ENCODE measurements around the gene PRKCZ.
A peak's percentile ranks its signal among the peaks of the same experiment; 100 is the strongest.

Gene PRKCZ

GRCh38 chr1:2187619-2188018 lies 137.4 kb downstream of the PRKCZ start:
- peaks cover 31% of the 10 kb centered on the region for H3K36me3 ChIP-seq
- TF ChIP-seq CTCF (IDR thresholded peaks at IDR 0.05): no peak

GRCh38 chr1:2188336-2188735 lies 138.1 kb downstream of the PRKCZ start:
- Histone ChIP-seq H3K36me3 (peaks cover 32% of the 10 kb centered on the region), H3K27me3 (no peaks in the 10 kb centered on the region), H3K4me1 (ENCODE audit: control insufficient read depth in 1 of 2, insufficient read depth in 1 of 2, low read depth in 1 of 2, low read length in 1 of 2) (peaks cover 26 to 28% of the 10 kb centered on the region in 2 experiments), H3K9me3 (no peaks in the 10 kb centered on the region), H3K4me3 (ENCODE audit: low read depth in 1 of 2, low read length in 1 of 2) (no peak overlapping the region), H3K27ac (peak overlapping the region; percentile 23)
- no peak for TF ChIP-seq CTCF (IDR thresholded peaks at IDR 0.05)

More at GRCh38 chr1:2187619-2188018, 137.4 kb downstream of the PRKCZ start:
- no peak overlapping the region for H3K4me3 ChIP-seq (ENCODE audit: low read depth in 1 of 2, low read length in 1 of 2)
- no peaks in the 10 kb centered on the region for H3K9me3 ChIP-seq
- peaks cover 24 to 25% of the 10 kb centered on the region in 2 experiments for H3K4me1 ChIP-seq (ENCODE audit: control insufficient read depth in 1 of 2, insufficient read depth in 1 of 2, low read depth in 1 of 2, low read length in 1 of 2)
- no peaks in the 10 kb centered on the region for H3K27me3 ChIP-seq
- H3K27ac ChIP-seq: no peak overlapping the region

GRCh38 chr1:2189459-2190425 lies 139.5 kb downstream of the PRKCZ start:
- TF ChIP-seq CTCF (IDR thresholded peaks at IDR 0.05): no peak
- Histone ChIP-seq H3K36me3 (peaks cover 25% of the 10 kb centered on the region), H3K27ac (peak overlapping the region; percentile 94), H3K27me3 (no peaks in the 10 kb centered on the region), H3K4me1 (ENCODE audit: control insufficient read depth in 1 of 2, insufficient read depth in 1 of 2, low read depth in 1 of 2, low read length in 1 of 2) (peaks cover 35 to 36% of the 10 kb centered on the region in 2 experiments), H3K9me3 (no peaks in the 10 kb centered on the region), H3K4me3 (ENCODE audit: low read depth in 1 of 2, low read length in 1 of 2) (peak overlapping the region; percentile 65 to 73)

- peak overlapping the region; percentile 94 for H3K27ac ChIP-seq
- no peak for TF ChIP-seq CTCF (IDR thresholded peaks at IDR 0.05)
- peak overlapping the region; percentile 65 to 73 for H3K4me3 ChIP-seq (ENCODE audit: low read depth in 1 of 2, low read length in 1 of 2)
- H3K36me3 ChIP-seq: peaks cover 17% of the 10 kb centered on the region
- H3K27me3 ChIP-seq: no peaks in the 10 kb centered on the region
- H3K9me3 ChIP-seq: no peaks in the 10 kb centered on the region
- peaks cover 30 to 42% of the 10 kb centered on the region in 2 experiments for H3K4me1 ChIP-seq (ENCODE audit: control insufficient read depth in 1 of 2, insufficient read depth in 1 of 2, low read depth in 1 of 2, low read length in 1 of 2)
These were observed 140.3 kb downstream of the PRKCZ start for GRCh38 chr1:2190491-2190976.

- peak overlapping the region; percentile 13 for H3K27ac ChIP-seq
- no peak for TF ChIP-seq CTCF (IDR thresholded peaks at IDR 0.05)
These were observed 142.1 kb downstream of the PRKCZ start for GRCh38 chr1:2192031-2192995.

More at GRCh38 chr1:2192031-2192995, 142.1 kb downstream of the PRKCZ start:
- H3K4me3 ChIP-seq (ENCODE audit: low read depth in 1 of 2, low read length in 1 of 2): no peak overlapping the region
- H3K9me3 ChIP-seq: no peaks in the 10 kb centered on the region
- no peaks in the 10 kb centered on the region for H3K27me3 ChIP-seq
- H3K4me1 ChIP-seq (ENCODE audit: control insufficient read depth in 1 of 2, insufficient read depth in 1 of 2, low read depth in 1 of 2, low read length in 1 of 2): peaks cover 30 to 42% of the 10 kb centered on the region in 2 experiments
- H3K36me3 ChIP-seq: peaks cover 3% of the 10 kb centered on the region
